HEK293 (cell line): ENCODE data around the gene LSS.

Experiments
- GLI4 ChIP-seq: fragments of 450-650 bp; formaldehyde crosslinking; IDR thresholded peaks from 2 replicates; pipeline ENCODE4 v1.5.1; 2016; ENCODE audit warnings: missing biosample characterization, missing genetic modification characterization
- ZBTB7A ChIP-seq: fragments of 450-650 bp; formaldehyde crosslinking; IDR thresholded peaks from 2 replicates; pipeline ENCODE4 v1.5.1; 2016; ENCODE audit warnings: low read depth, missing biosample characterization, missing genetic modification characterization
- ZNF621 ChIP-seq: fragments of 450-650 bp; formaldehyde crosslinking; IDR thresholded peaks from 2 replicates; pipeline ENCODE4 v1.5.1; 2017; ENCODE audit warnings: missing biosample characterization, missing genetic modification characterization

- TF ChIP-seq ZBTB7A (tag by site-specific recombination) (no peak), GLI4 (tag by site-specific recombination) (no peak), ZNF621 (tag by site-specific recombination) (no peak)
Measured at GRCh38 chr21:46226146-46226545, 2.4 kb downstream of the LSS start.
